ENCODE data around the gene VAPB. TPM values are rescaled to one million over a fixed set of nuclear protein-coding genes. Genes with fewer than 3 reads are reported as not detected.

Gene VAPB
- polyA plus RNA-seq, 2 donors = 19.7 to 20.2 TPM

- Histone ChIP-seq H3K9me3 (ENCODE audit: control insufficient read depth in 2 of 2, insufficient read depth in 1 of 2, low read depth in 1 of 2, low read length in 1 of 2) (no peaks in the 10 kb centered on the region), H3K4me3 (ENCODE audit: low read depth in 1 of 2, low read length in 2 of 2) (no peak overlapping the region), H3K4me1 (ENCODE audit: control insufficient read depth in 2 of 2, insufficient read depth in 2 of 2, low read length in 1 of 2) (no peaks in the 10 kb centered on the region), H3K27me3 (ENCODE audit: control insufficient read depth in 1 of 2, insufficient read depth in 2 of 2, low read length in 2 of 2) (no peaks in the 10 kb centered on the region), H3K27ac (ENCODE audit: low read depth in 2 of 2, low read length in 1 of 2) (no peak overlapping the region), H3K36me3 (ENCODE audit: control insufficient read depth in 2 of 2, insufficient read depth in 2 of 2, low read length in 1 of 2) (no peaks in the 10 kb centered on the region)
- 74 to 77% methylated on average over 10 of the region's 10 CpGs for WGBS, 2 donors
These were observed 13.2 kb upstream of the VAPB start for GRCh38 chr20:58375759-58376352.

DNA sequence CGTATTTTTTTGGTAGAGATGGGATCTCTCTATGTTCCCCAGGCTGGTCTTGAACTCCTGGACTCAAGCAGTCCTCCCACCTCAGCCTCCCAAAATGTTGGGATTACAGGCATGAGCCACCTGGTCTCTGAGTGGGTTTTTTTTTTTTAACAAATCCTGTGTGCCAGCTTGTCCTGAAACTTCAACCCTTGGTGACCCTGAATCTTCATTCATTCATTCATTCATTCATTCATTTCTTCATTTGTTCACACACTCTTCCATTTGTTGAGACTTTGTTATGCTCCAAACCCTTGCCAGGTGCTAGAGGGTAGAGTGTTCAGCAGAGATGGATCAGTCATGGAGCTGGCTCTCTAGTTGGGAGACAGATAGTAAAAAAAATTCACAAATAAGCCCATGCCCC is 12.0 kb upstream of the VAPB start:
- H3K27ac ChIP-seq (ENCODE audit: low read depth in 2 of 2, low read length in 1 of 2) = no peak overlapping the region
- H3K36me3 ChIP-seq (ENCODE audit: control insufficient read depth in 2 of 2, insufficient read depth in 2 of 2, low read length in 1 of 2) = no peaks in the 10 kb centered on the region
- no peaks in the 10 kb centered on the region for H3K4me1 ChIP-seq (ENCODE audit: control insufficient read depth in 2 of 2, insufficient read depth in 2 of 2, low read length in 1 of 2)
- H3K27me3 ChIP-seq (ENCODE audit: control insufficient read depth in 1 of 2, insufficient read depth in 2 of 2, low read length in 2 of 2) = no peaks in the 10 kb centered on the region
- no peaks in the 10 kb centered on the region for H3K9me3 ChIP-seq (ENCODE audit: control insufficient read depth in 2 of 2, insufficient read depth in 1 of 2, low read depth in 1 of 2, low read length in 1 of 2)
- H3K4me3 ChIP-seq (ENCODE audit: low read depth in 1 of 2, low read length in 2 of 2) = no peak overlapping the region
- 77 to 84% methylated on average over 1 of the region's 1 CpG for WGBS, 2 donors

- H3K27ac ChIP-seq (ENCODE audit: low read depth in 2 of 2, low read length in 1 of 2) = no peak overlapping the region
- H3K36me3 ChIP-seq (ENCODE audit: control insufficient read depth in 2 of 2, insufficient read depth in 2 of 2, low read length in 1 of 2) = no peaks in the 10 kb centered on the region
- no peak overlapping the region for H3K4me3 ChIP-seq (ENCODE audit: low read depth in 1 of 2, low read length in 2 of 2)
- WGBS, 2 donors = 69 to 70% methylated on average over 7 of the region's 7 CpGs
- no peaks in the 10 kb centered on the region for H3K9me3 ChIP-seq (ENCODE audit: control insufficient read depth in 2 of 2, insufficient read depth in 1 of 2, low read depth in 1 of 2, low read length in 1 of 2)
- H3K27me3 ChIP-seq (ENCODE audit: control insufficient read depth in 1 of 2, insufficient read depth in 2 of 2, low read length in 2 of 2) = no peaks in the 10 kb centered on the region
- H3K4me1 ChIP-seq (ENCODE audit: control insufficient read depth in 2 of 2, insufficient read depth in 2 of 2, low read length in 1 of 2) = no peaks in the 10 kb centered on the region
These were observed 11.1 kb upstream of the VAPB start for GRCh38 chr20:58377766-58378401.

GRCh38 chr20:58378704-58379103 is 10.3 kb upstream of the VAPB start:
- Histone ChIP-seq H3K27me3 (ENCODE audit: control insufficient read depth in 1 of 2, insufficient read depth in 2 of 2, low read length in 2 of 2) (no peaks in the 10 kb centered on the region), H3K9me3 (ENCODE audit: control insufficient read depth in 2 of 2, insufficient read depth in 1 of 2, low read depth in 1 of 2, low read length in 1 of 2) (no peaks in the 10 kb centered on the region), H3K36me3 (ENCODE audit: control insufficient read depth in 2 of 2, insufficient read depth in 2 of 2, low read length in 1 of 2) (no peaks in the 10 kb centered on the region), H3K27ac (ENCODE audit: low read depth in 2 of 2, low read length in 1 of 2) (no peak overlapping the region), H3K4me1 (ENCODE audit: control insufficient read depth in 2 of 2, insufficient read depth in 2 of 2, low read length in 1 of 2) (no peaks in the 10 kb centered on the region), H3K4me3 (ENCODE audit: low read depth in 1 of 2, low read length in 2 of 2) (no peak overlapping the region)
- 58 to 68% methylated on average over 3 of the region's 3 CpGs for WGBS, 2 donors

DNA sequence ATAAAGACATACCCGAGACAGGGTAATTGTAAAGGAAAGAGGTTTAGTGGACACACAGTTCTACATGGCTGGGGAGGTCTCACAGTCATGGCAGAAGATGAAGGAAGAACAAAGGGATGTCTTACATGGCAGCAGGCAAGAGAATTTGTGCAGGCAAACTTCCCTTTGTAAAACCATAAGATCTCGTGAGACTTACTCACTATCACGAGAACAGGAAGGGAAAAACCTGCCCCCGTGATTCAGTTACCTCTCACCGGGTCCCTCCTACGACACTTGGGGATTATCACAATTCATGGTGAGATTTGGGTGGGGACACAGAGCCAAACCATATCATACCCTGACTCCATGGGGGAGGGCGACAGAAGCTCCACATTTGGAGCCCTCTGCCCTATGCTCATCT is 7.4 kb upstream of the VAPB start:
- Histone ChIP-seq H3K36me3 (ENCODE audit: control insufficient read depth in 2 of 2, insufficient read depth in 2 of 2, low read length in 1 of 2) (no peaks in the 10 kb centered on the region), H3K4me3 (ENCODE audit: low read depth in 1 of 2, low read length in 2 of 2) (no peak overlapping the region), H3K27me3 (ENCODE audit: control insufficient read depth in 1 of 2, insufficient read depth in 2 of 2, low read length in 2 of 2) (no peaks in the 10 kb centered on the region), H3K9me3 (ENCODE audit: control insufficient read depth in 2 of 2, insufficient read depth in 1 of 2, low read depth in 1 of 2, low read length in 1 of 2) (no peaks in the 10 kb centered on the region), H3K4me1 (ENCODE audit: control insufficient read depth in 2 of 2, insufficient read depth in 2 of 2, low read length in 1 of 2) (no peaks in the 10 kb centered on the region), H3K27ac (ENCODE audit: low read depth in 2 of 2, low read length in 1 of 2) (no peak overlapping the region)
- WGBS, 2 donors = 91 to 93% methylated on average over 7 of the region's 7 CpGs

GRCh38 chr20:58382096-58382495 is 6.9 kb upstream of the VAPB start:
- no peak overlapping the region for H3K4me3 ChIP-seq (ENCODE audit: low read depth in 1 of 2, low read length in 2 of 2)
- 87 to 92% methylated on average over 4 of the region's 4 CpGs for WGBS, 2 donors
- no peak overlapping the region for H3K27ac ChIP-seq (ENCODE audit: low read depth in 2 of 2, low read length in 1 of 2)
- H3K27me3 ChIP-seq (ENCODE audit: control insufficient read depth in 1 of 2, insufficient read depth in 2 of 2, low read length in 2 of 2) = no peaks in the 10 kb centered on the region
- no peaks in the 10 kb centered on the region for H3K36me3 ChIP-seq (ENCODE audit: control insufficient read depth in 2 of 2, insufficient read depth in 2 of 2, low read length in 1 of 2)
- no peaks in the 10 kb centered on the region for H3K9me3 ChIP-seq (ENCODE audit: control insufficient read depth in 2 of 2, insufficient read depth in 1 of 2, low read depth in 1 of 2, low read length in 1 of 2)
- no peaks in the 10 kb centered on the region for H3K4me1 ChIP-seq (ENCODE audit: control insufficient read depth in 2 of 2, insufficient read depth in 2 of 2, low read length in 1 of 2)

DNA sequence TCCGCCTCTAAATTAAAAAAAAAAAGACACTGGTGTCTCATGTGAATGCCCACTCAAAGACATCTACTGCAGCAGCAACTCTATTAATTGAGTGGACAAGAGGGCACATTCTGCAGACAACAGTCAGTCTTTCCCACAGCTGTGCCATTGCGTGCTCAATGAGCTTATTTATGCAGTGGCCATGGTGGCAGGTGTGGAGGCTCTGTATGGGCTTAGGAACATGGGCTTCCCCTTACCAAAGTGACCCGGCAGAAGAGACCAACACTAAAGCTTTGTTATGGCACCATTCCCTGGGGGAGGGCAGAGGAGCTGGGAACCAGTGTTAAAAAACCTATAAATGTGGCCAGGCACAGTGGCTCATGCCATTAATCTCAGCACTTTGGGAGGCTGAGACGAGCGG is 4.2 kb upstream of the VAPB start:
- H3K36me3 ChIP-seq (ENCODE audit: control insufficient read depth in 2 of 2, insufficient read depth in 2 of 2, low read length in 1 of 2) = no peaks in the 10 kb centered on the region
- H3K9me3 ChIP-seq (ENCODE audit: control insufficient read depth in 2 of 2, insufficient read depth in 1 of 2, low read depth in 1 of 2, low read length in 1 of 2) = no peaks in the 10 kb centered on the region
- H3K27ac ChIP-seq (ENCODE audit: low read depth in 2 of 2, low read length in 1 of 2) = no peak overlapping the region
- no peaks in the 10 kb centered on the region for H3K27me3 ChIP-seq (ENCODE audit: control insufficient read depth in 1 of 2, insufficient read depth in 2 of 2, low read length in 2 of 2)
- WGBS, 2 donors = 90 to 92% methylated on average over 5 of the region's 5 CpGs
- no peak overlapping the region for H3K4me3 ChIP-seq (ENCODE audit: low read depth in 1 of 2, low read length in 2 of 2)
- H3K4me1 ChIP-seq (ENCODE audit: control insufficient read depth in 2 of 2, insufficient read depth in 2 of 2, low read length in 1 of 2) = peaks cover 0 to 2% of the 10 kb centered on the region in 2 donors

- Histone ChIP-seq H3K36me3 (ENCODE audit: control insufficient read depth in 2 of 2, insufficient read depth in 2 of 2, low read length in 1 of 2) (peaks cover 0 to 3% of the 10 kb centered on the region in 2 donors), H3K4me1 (ENCODE audit: control insufficient read depth in 2 of 2, insufficient read depth in 2 of 2, low read length in 1 of 2) (peaks cover 3 to 8% of the 10 kb centered on the region in 2 donors), H3K9me3 (ENCODE audit: control insufficient read depth in 2 of 2, insufficient read depth in 1 of 2, low read depth in 1 of 2, low read length in 1 of 2) (no peaks in the 10 kb centered on the region), H3K27me3 (ENCODE audit: control insufficient read depth in 1 of 2, insufficient read depth in 2 of 2, low read length in 2 of 2) (no peaks in the 10 kb centered on the region), H3K27ac (ENCODE audit: low read depth in 2 of 2, low read length in 1 of 2) (no peak overlapping the region), H3K4me3 (ENCODE audit: low read depth in 1 of 2, low read length in 2 of 2) (peak overlapping the region in 1 of 2 donors; percentile 71)
- 69 to 70% methylated on average over 4 of the region's 4 CpGs for WGBS, 2 donors
These were observed 914 bp upstream of the VAPB start for GRCh38 chr20:58388028-58388601.

GRCh38 chr20:58389324-58389967 is 417 bp downstream of the VAPB start:
- H3K4me1 ChIP-seq (ENCODE audit: control insufficient read depth in 2 of 2, insufficient read depth in 2 of 2, low read length in 1 of 2) = peaks cover 3 to 8% of the 10 kb centered on the region in 2 donors
- 1% methylated on average over 49 to 56 of the region's 56 CpGs for WGBS, 2 donors
- no peaks in the 10 kb centered on the region for H3K9me3 ChIP-seq (ENCODE audit: control insufficient read depth in 2 of 2, insufficient read depth in 1 of 2, low read depth in 1 of 2, low read length in 1 of 2)
- H3K36me3 ChIP-seq (ENCODE audit: control insufficient read depth in 2 of 2, insufficient read depth in 2 of 2, low read length in 1 of 2) = peaks cover 0 to 3% of the 10 kb centered on the region in 2 donors
- peak overlapping the region; percentile 71 to 96 for H3K4me3 ChIP-seq (ENCODE audit: low read depth in 1 of 2, low read length in 2 of 2)
- H3K27ac ChIP-seq (ENCODE audit: low read depth in 2 of 2, low read length in 1 of 2) = peak overlapping the region; percentile 91 to 95
- no peaks in the 10 kb centered on the region for H3K27me3 ChIP-seq (ENCODE audit: control insufficient read depth in 1 of 2, insufficient read depth in 2 of 2, low read length in 2 of 2)

All from esophagus (tissue), 2 donors.